ENCODE measurements around the gene DNM3.

The DNM3 gene

DNA sequence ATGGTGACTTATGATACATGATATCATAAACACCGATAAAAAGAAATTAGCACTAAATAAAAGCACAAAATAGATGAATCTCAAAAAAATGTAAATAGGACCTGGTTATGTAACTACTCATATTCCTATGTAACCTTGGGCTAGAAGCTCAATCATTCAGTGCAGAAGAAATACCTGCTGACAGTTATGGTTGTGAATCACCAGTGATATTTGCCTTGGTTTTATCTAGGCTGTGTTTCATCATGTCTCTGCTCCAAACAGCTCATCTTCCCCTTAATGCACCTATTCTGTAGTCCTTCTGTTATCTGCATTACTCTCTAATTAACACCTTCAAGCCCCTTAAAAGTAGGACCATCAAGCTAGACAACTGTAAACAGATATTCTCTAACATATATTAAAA, 618.9 kb downstream of the DNM3 start:
- DNase-seq (ENCODE audit: low spot score) = no peak
- TF ChIP-seq CTCF (IDR thresholded peaks at IDR 0.05; ENCODE audit: extremely low read depth, missing control alignments) = no peak

- DNase-seq (ENCODE audit: low spot score) = no peak
- TF ChIP-seq CTCF (IDR thresholded peaks at IDR 0.05; ENCODE audit: extremely low read depth, missing control alignments) = no peak
Observed at GRCh38 chr1:172460887-172461315, 619.6 kb downstream of the DNM3 start.
